Cardiac septum (tissue), 1 donor: Measurements from ENCODE around the gene ARHGEF4. TPM values are rescaled to one million over a fixed set of nuclear protein-coding genes. Genes with fewer than 3 reads are reported as not detected.
A peak's percentile ranks its signal among the peaks of the same experiment; 100 is the strongest.

Experiments used
- DNase-seq: peaks from one replicate; pipeline ENCODE4 v3.0.0-alpha.2; 2020; ENCODE audit warnings: low spot score
- intact Hi-C: fragments of 100-400 bp; cut with DNase I; formaldehyde crosslinking; loops from one replicate; pipeline ENCODE4 v1.14.0; 2022
- long read RNA-seq: library from polyadenylated mRNA; unstranded; transcript quantifications from one replicate; pipeline ENCODE4 v2.0.0, GENCODE V29; 2021
- total RNA-seq: library from RNA; stranded (reverse); fragmentation: NEBNext Ultra II Directional; extraction: Animal tissue kit (Norgen Biotek cat#: 25700); gene quantifications from one replicate; pipeline ENCODE4 v1.2.1, GENCODE V29; 2021
- donor health status: DM: no; HTN: no; CAD: no.

ARHGEF4 gene, protein sequence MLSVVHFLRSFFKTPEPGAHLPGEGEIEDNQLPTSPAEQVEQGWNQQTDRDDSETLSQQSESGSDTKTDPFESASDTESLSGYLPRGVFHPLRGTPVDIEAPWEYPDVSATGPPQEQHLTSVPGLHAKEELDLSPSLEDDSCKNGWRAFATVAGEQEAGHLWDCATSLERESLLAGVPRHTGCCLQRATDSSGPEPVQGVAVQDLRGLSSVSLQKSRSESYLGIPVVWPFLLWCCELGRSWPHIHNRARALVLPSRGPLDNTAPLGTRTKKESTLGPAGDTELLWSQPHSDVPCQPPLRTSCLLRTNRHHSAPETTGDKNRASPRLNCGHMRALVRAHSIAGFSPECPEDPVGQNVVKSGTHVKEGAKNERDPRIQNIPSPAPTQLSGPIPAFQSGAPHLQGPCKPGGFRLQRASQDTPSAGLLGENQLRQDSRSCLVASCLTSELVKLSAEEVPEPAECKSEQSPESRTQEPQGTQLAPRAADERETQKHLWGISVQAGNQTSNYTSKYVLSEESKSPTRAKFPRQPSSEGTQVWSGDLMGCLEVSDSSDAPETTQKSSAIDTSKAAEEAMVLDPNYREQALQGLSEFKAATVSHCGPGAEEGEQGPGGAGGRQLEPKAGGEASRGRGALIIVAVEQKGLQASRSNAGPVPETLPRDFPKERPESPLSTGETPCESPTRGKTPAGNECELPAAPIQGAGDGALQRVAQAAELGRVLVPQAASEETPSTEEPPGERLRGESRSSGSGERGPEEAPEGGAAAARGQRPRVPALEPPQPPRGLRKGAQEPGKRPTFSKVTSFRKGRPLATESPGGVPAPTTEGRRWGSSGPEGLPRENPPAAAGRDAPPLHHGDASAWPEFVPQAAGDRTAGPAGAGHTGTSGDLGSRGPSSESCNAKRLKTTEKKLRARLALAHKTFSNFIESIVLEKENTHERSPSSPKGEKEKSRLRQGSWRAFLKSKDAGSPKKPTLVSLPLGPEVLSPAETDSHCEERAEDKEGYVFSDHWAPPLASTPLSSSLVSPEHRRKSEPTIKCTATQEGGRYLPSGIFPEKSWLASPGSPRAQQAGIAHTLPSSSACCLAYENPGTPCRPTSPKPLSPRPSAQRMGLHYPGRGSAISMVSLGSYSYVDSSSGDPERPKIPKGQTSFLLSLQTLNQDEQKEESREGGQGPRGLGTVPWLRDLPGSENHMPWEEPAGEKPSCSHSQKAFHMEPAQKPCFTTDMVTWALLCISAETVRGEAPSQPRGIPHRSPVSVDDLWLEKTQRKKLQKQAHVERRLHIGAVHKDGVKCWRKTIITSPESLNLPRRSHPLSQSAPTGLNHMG (N-terminal part only)
- 3.9 TPM for total RNA-seq
- long read RNA-seq, partial matches to known transcripts = 3 of 14 reads
- long read RNA-seq, other reads (novel, unspliced or antisense) = 11 of 14 reads

GRCh38 chr2:130836501-130837174 is at the start of gene ARHGEF4:
Gene ARHGEF4 (plus strand): TSS chr2:130836914. CDS start chr2:130836954, 40 bp downstream.
- intact Hi-C loops = no loop called here
- DNase-seq = no peak

GRCh38 chr2:130787841-130788240 is 48.9 kb upstream of the ARHGEF4 start:
- intact Hi-C loops = no loop called here
- DNase-seq = no peak

DNA sequence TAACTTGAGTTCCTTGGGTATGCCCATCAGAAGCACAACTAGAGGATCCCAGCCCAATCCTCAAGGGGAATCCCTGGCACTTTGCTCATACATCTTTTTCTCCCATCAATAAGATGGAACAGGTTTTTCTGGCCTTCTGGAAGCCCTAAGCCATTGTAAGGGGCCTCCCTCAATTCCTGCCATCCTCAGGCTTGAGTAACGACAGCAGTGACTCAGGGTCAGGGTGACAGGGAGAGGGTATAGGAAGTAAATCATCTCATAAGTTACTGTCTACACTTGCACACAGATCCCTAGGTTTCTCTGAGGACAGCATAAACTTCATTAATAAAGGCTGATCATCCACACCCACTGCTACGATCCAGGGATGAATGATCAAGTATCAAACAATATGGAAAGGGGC is 46.4 kb upstream of the ARHGEF4 start:
- DNase-seq = no peak
- intact Hi-C loops = no loop called here

- intact Hi-C loops = no loop called here
- DNase-seq = no peak
Observed at GRCh38 chr2:130790804-130791616, 45.7 kb upstream of the ARHGEF4 start.

DNA sequence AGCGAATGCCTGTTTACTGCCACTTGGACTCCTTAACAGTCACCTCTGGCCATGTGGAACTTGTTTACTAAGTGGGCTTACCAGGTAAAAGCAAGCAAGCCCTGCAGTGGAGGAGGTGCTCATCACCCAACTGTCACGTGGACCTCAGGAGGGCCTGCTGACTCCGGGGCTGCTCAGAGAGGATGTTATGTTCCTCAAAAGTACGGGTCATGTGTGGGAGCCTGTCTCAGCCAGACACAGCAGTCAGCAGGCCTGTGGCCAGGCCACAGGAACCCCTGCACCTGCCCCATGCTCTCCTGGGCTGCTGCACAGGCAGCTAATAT is 45.1 kb upstream of the ARHGEF4 start:
- DNase-seq = no peak
- intact Hi-C loops = no loop called here

GRCh38 chr2:130795431-130795830 is 41.3 kb upstream of the ARHGEF4 start:
- intact Hi-C loops = no loop called here
- DNase-seq = no peak

- no peak for DNase-seq
- intact Hi-C loops = no loop called here
Observed at GRCh38 chr2:130796290-130796689, 40.4 kb upstream of the ARHGEF4 start.

DNA sequence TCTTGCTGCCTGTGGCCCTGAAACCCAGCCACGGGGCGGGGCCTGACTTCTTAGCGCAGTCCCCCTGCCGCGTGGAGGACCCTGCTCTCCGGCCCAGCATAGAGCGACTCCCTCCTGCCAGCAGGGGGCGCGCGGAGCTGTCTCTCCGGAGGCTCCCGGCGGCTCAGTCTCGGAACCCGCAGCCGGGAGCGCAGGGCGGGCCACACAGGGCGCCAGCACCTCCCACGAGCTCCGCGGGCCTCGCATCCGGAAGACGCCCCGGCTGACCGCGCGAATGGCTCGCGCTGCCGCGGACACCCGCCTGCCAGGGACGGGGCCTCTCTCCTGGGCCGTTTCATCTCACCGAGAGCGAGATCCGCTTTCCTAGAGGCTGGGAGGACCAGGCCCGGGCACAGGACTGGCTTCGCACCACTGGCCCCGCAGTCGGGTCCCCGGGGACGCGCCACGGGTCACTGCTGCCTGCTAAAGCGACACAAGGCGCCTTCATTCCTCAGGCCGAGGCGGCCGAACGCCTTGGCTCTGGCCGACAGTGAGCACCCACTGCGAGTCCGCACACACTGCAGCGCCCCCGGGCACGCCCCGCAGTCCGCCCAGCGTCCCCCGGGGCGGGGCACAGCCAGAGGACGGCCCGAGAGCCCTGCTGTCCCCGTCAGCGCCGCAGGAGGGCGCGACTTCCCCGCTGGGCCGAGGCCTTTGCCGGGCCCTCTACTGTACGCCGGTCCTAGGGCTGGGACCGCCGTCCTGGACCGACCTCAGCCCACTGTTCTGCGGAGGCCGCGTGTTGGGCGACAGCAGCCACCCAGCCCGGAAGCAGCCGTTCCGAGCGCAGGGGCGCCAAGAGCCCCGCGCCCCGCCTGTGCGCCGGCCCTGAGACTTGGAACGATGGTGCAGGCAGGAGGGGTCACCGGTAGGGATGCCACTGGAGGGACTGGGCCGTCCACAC is 39.0 kb upstream of the ARHGEF4 start:
- DNase-seq = peak; percentile 92

DNA sequence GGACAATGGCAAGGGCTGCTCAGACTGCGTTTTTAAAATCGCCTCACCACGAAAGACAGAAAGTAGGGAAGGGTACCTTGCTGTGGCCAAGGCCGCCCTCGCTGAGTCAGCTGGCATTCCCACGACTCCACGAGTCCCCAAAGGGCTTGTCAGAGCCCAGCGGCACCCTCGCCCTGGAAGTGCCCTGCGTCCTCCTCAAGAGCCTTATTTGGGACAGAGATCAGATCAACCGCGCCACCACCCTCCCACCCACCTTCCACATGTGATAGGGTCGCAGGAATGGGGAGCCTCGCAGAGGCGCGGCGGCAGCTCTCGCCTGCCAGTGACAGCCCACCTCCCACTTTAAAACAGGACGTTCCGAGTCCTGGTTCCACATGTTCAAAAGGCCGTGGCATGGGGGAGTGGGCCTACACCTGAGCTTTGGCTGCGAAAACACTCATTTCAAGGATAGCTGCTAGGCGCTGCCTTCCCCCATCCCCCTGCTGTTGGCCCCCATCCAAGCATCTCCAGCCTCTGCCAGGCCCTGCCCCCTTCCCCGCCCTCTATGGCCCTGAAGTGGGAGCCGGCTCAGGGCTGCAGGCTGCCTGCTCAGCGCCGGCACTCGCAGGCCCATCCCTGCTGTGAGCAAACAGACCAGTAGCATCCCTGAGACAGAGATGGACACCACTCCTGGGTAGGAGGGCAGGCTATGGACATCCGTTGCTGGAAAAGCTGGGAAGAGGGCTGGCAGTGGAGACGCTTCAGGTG is 38.1 kb upstream of the ARHGEF4 start:
- DNase-seq = no peak
- intact Hi-C loops = loop anchor here (1.0 to 2.0 kb wide), 2 partner anchors 74 to 122 kb away; no protein-coding TSS in a partner anchor

More for the DNA sequence above, 39.0 kb upstream of the ARHGEF4 start:
- intact Hi-C loops = loop anchor here (1.0 to 2.0 kb wide), 2 partner anchors 75 to 123 kb away; no protein-coding TSS in a partner anchor

DNA sequence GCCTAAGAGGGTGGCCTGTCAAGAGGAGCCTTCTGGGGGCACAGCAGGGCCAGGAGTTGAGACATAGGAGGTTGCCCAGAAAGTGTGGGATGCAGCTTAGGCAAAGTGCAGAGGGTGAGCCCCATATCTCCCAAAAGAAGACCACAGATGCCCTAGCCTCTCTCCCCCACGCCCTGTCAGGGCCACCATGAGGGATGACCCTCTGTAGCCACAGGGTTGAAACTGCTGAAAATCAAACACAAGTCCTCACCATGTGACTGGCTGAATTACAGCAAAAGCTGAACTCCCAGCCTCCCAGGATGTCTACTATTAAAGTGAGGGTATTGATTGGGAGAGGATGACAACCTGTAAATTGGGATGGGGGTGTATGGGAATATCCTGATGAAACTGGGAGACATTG is 37.4 kb upstream of the ARHGEF4 start:
- intact Hi-C loops = loop anchor here (2.0 kb wide), 1 partner anchor 74 kb away; no protein-coding TSS in a partner anchor
- DNase-seq = no peak

- intact Hi-C loops = no loop called here
- DNase-seq = no peak
Observed at GRCh38 chr2:130805613-130806012, 31.1 kb upstream of the ARHGEF4 start.

DNA sequence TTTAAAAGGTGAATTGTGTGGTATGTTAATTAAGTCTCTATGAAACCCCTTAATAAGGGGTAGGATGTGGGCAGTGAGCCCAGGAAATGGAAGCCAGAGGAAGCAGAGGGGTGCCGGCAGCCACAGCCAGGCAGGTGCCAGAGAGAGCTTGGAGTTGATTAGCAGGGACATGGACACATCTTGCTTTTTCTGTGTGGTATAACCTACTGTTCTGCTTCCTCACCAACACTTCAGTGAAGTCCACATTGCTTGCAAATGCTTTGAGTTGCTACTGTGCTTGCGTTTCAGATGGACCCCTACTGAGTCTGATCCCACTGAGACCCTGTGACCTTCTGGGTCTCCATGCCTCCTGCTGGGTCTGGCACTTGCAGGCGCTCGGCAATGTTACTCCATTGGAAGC is 30.3 kb upstream of the ARHGEF4 start:
- intact Hi-C loops = no loop called here
- DNase-seq = peak; percentile 33

- DNase-seq = peak; percentile 53
- intact Hi-C loops = no loop called here
Observed at GRCh38 chr2:130807659-130808385, 28.9 kb upstream of the ARHGEF4 start.

- intact Hi-C loops = no loop called here
- peak; percentile 70 for DNase-seq
Observed at GRCh38 chr2:130808482-130809268, 28.0 kb upstream of the ARHGEF4 start.

GRCh38 chr2:130810490-130810889 is 26.2 kb upstream of the ARHGEF4 start:
- intact Hi-C loops = no loop called here
- peak; percentile 7 for DNase-seq
